Peyer's patch (tissue), 4 donors: ENCODE data around the gene SUMO1.

ENCODE experiments used
- CTCF ChIP-seq, 6 experiments: fragments of 450-650 bp in 4 of 6; fragments of 200-600 bp in 2 of 6; sonication (generic) in 1 of 6; IDR thresholded peaks; one replicate each; pipeline ENCODE4 v1.5.1; 2017 to 2019; ENCODE audit warnings: antibody characterized with exemption in 6 of 6, mild to moderate bottlenecking in 3 of 6, moderate library complexity in 1 of 6
- POLR2A ChIP-seq, 2 donors: fragments of 450-650 bp; IDR thresholded peaks; one replicate each; pipeline ENCODE4 v1.5.1; 2017; ENCODE audit warnings: antibody characterized with exemption in 2 of 2, mild to moderate bottlenecking in 2 of 2, moderate library complexity in 2 of 2

GRCh38 chr2:202267495-202267894 lies 29.1 kb upstream of the SUMO1 start:
- TF ChIP-seq CTCF (IDR thresholded peaks at IDR 0.05), result no peak
- no peak for TF ChIP-seq POLR2A (IDR thresholded peaks at IDR 0.05)
